ENCODE measurements around the gene MCTS1.

MCTS1 gene

GRCh38 chrX:120612086-120612485 is 8.2 kb downstream of the MCTS1 start:
- no peak overlapping the region for H2BK12ac ChIP-seq (ENCODE audit: low read length in 2 of 2)
- no peak overlapping the region for H3K18ac ChIP-seq (ENCODE audit: low read depth in 1 of 2, low read length in 2 of 2)
- H3K4me2 ChIP-seq (ENCODE audit: low read length, poor library complexity, severe bottlenecking), result no peak overlapping the region
- no peak overlapping the region for H3K9ac ChIP-seq (ENCODE audit: low read length)
- no peaks in the 10 kb centered on the region for H3K4me1 ChIP-seq (ENCODE audit: control insufficient read depth, insufficient read depth, low read depth, low read length)
- no peak overlapping the region for H2BK5ac ChIP-seq (ENCODE audit: low read depth, low read length, poor library complexity, severe bottlenecking)
- no peak overlapping the region for H3K27ac ChIP-seq (ENCODE audit: low read length, poor library complexity, severe bottlenecking)
- H4K91ac ChIP-seq (ENCODE audit: low read length), result no peak overlapping the region
- no peak overlapping the region for H3K23ac ChIP-seq (ENCODE audit: low read length in 2 of 2)
- no peaks in the 10 kb centered on the region for H3K79me1 ChIP-seq (replicated peaks; ENCODE audit: low read length, poor library complexity, severe bottlenecking)
- H3K27me3 ChIP-seq (ENCODE audit: control insufficient read depth in 1 of 2, insufficient read depth in 1 of 2, low read length in 2 of 2), result no peaks in the 10 kb centered on the region
- no peak overlapping the region for H3K4ac ChIP-seq (ENCODE audit: low read depth in 1 of 2, low read length in 2 of 2)
- H2BK15ac ChIP-seq (ENCODE audit: low read depth, poor library complexity, severe bottlenecking), result no peak overlapping the region
- no CpG with 5 or more reads among the region's 1 CpG for WGBS
- no peak overlapping the region for H2AK5ac ChIP-seq (ENCODE audit: low read length, severe bottlenecking)
- H3K9me3 ChIP-seq (ENCODE audit: control insufficient read depth, low read length), result no peaks in the 10 kb centered on the region
- H3K14ac ChIP-seq (ENCODE audit: low read length in 2 of 2), result no peak overlapping the region
- H2AFZ ChIP-seq (ENCODE audit: low read depth, low read length), result no peak overlapping the region
- H4K8ac ChIP-seq (ENCODE audit: low read length), result no peak overlapping the region
- peaks cover 2 to 46% of the 10 kb centered on the region in 2 experiments for H3K36me3 ChIP-seq (ENCODE audit: control insufficient read depth in 1 of 2, insufficient read depth in 2 of 2, low read depth in 1 of 2, low read length in 2 of 2)
- H3K4me3 ChIP-seq (ENCODE audit: insufficient read depth in 1 of 2, low read depth in 1 of 2, low read length in 2 of 2), result no peak overlapping the region
- no peak overlapping the region for H2BK120ac ChIP-seq (ENCODE audit: low read depth, low read length)
- DNase-seq, result no peak

GRCh38 chrX:120614816-120615215 is 10.9 kb downstream of the MCTS1 start:
- H3K4me1 ChIP-seq (ENCODE audit: control insufficient read depth, insufficient read depth, low read depth, low read length), result no peaks in the 10 kb centered on the region
- no peak overlapping the region for H3K14ac ChIP-seq (ENCODE audit: low read length in 2 of 2)
- H3K9me3 ChIP-seq (ENCODE audit: control insufficient read depth, low read length), result no peaks in the 10 kb centered on the region
- H2BK15ac ChIP-seq (ENCODE audit: low read depth, poor library complexity, severe bottlenecking), result no peak overlapping the region
- no peak overlapping the region for H2BK5ac ChIP-seq (ENCODE audit: low read depth, low read length, poor library complexity, severe bottlenecking)
- H2BK120ac ChIP-seq (ENCODE audit: low read depth, low read length), result no peak overlapping the region
- H4K8ac ChIP-seq (ENCODE audit: low read length), result no peak overlapping the region
- no peak overlapping the region for H2AK5ac ChIP-seq (ENCODE audit: low read length, severe bottlenecking)
- H2BK12ac ChIP-seq (ENCODE audit: low read length in 2 of 2), result no peak overlapping the region
- H3K36me3 ChIP-seq (ENCODE audit: control insufficient read depth in 1 of 2, insufficient read depth in 2 of 2, low read depth in 1 of 2, low read length in 2 of 2), result peaks cover 0 to 31% of the 10 kb centered on the region in 2 experiments
- no peak for DNase-seq
- H3K9ac ChIP-seq (ENCODE audit: low read length), result peak overlapping the region; percentile 16
- no peak overlapping the region for H2AFZ ChIP-seq (ENCODE audit: low read depth, low read length)
- no peak overlapping the region for H3K18ac ChIP-seq (ENCODE audit: low read depth in 1 of 2, low read length in 2 of 2)
- H3K4me3 ChIP-seq (ENCODE audit: insufficient read depth in 1 of 2, low read depth in 1 of 2, low read length in 2 of 2), result no peak overlapping the region
- H4K91ac ChIP-seq (ENCODE audit: low read length), result no peak overlapping the region
- H3K27me3 ChIP-seq (ENCODE audit: control insufficient read depth in 1 of 2, insufficient read depth in 1 of 2, low read length in 2 of 2), result no peaks in the 10 kb centered on the region
- no peak overlapping the region for H3K4me2 ChIP-seq (ENCODE audit: low read length, poor library complexity, severe bottlenecking)
- H3K23ac ChIP-seq (ENCODE audit: low read length in 2 of 2), result no peak overlapping the region
- H3K4ac ChIP-seq (ENCODE audit: low read depth in 1 of 2, low read length in 2 of 2), result no peak overlapping the region
- no peak overlapping the region for H3K27ac ChIP-seq (ENCODE audit: low read length, poor library complexity, severe bottlenecking)
- H3K79me1 ChIP-seq (replicated peaks; ENCODE audit: low read length, poor library complexity, severe bottlenecking), result no peaks in the 10 kb centered on the region

- DNase-seq, result no peak
- Histone ChIP-seq H3K4me1 (ENCODE audit: control insufficient read depth, insufficient read depth, low read depth, low read length) (no peaks in the 10 kb centered on the region), H3K23ac (ENCODE audit: low read length in 2 of 2) (no peak overlapping the region), H2BK12ac (ENCODE audit: low read length in 2 of 2) (no peak overlapping the region), H2AK5ac (ENCODE audit: low read length, severe bottlenecking) (no peak overlapping the region), H3K36me3 (ENCODE audit: control insufficient read depth in 1 of 2, insufficient read depth in 2 of 2, low read depth in 1 of 2, low read length in 2 of 2) (peaks cover 0 to 9% of the 10 kb centered on the region in 2 experiments), H2BK5ac (ENCODE audit: low read depth, low read length, poor library complexity, severe bottlenecking) (no peak overlapping the region), H3K9ac (ENCODE audit: low read length) (no peak overlapping the region), H2BK120ac (ENCODE audit: low read depth, low read length) (no peak overlapping the region), H3K4me2 (ENCODE audit: low read length, poor library complexity, severe bottlenecking) (no peak overlapping the region), H3K27ac (ENCODE audit: low read length, poor library complexity, severe bottlenecking) (no peak overlapping the region), H3K27me3 (ENCODE audit: control insufficient read depth in 1 of 2, insufficient read depth in 1 of 2, low read length in 2 of 2) (no peaks in the 10 kb centered on the region), H3K79me1 (replicated peaks; ENCODE audit: low read length, poor library complexity, severe bottlenecking) (no peaks in the 10 kb centered on the region), H3K14ac (ENCODE audit: low read length in 2 of 2) (no peak overlapping the region), H2AFZ (ENCODE audit: low read depth, low read length) (no peak overlapping the region), H2BK15ac (ENCODE audit: low read depth, poor library complexity, severe bottlenecking) (no peak overlapping the region), H4K8ac (ENCODE audit: low read length) (no peak overlapping the region), H3K4me3 (ENCODE audit: insufficient read depth in 1 of 2, low read depth in 1 of 2, low read length in 2 of 2) (no peak overlapping the region), H3K4ac (ENCODE audit: low read depth in 1 of 2, low read length in 2 of 2) (no peak overlapping the region), H3K18ac (ENCODE audit: low read depth in 1 of 2, low read length in 2 of 2) (no peak overlapping the region), H3K9me3 (ENCODE audit: control insufficient read depth, low read length) (no peaks in the 10 kb centered on the region), H4K91ac (ENCODE audit: low read length) (no peak overlapping the region)
- 98% methylated on average over 3 of the region's 5 CpGs for WGBS
Observed at GRCh38 chrX:120617996-120618630, 14.2 kb downstream of the MCTS1 start.

- Histone ChIP-seq H3K79me1 (replicated peaks; ENCODE audit: low read length, poor library complexity, severe bottlenecking) (peaks cover 2% of the 10 kb centered on the region), H4K8ac (ENCODE audit: low read length) (no peak overlapping the region), H3K4ac (ENCODE audit: low read depth in 1 of 2, low read length in 2 of 2) (no peak overlapping the region), H3K4me3 (ENCODE audit: insufficient read depth in 1 of 2, low read depth in 1 of 2, low read length in 2 of 2) (peak overlapping the region in 1 of 2 experiments; percentile 13), H3K27ac (ENCODE audit: low read length, poor library complexity, severe bottlenecking) (no peak overlapping the region), H3K14ac (ENCODE audit: low read length in 2 of 2) (no peak overlapping the region), H3K18ac (ENCODE audit: low read depth in 1 of 2, low read length in 2 of 2) (no peak overlapping the region), H3K23ac (ENCODE audit: low read length in 2 of 2) (no peak overlapping the region), H2BK5ac (ENCODE audit: low read depth, low read length, poor library complexity, severe bottlenecking) (no peak overlapping the region), H2AK5ac (ENCODE audit: low read length, severe bottlenecking) (no peak overlapping the region), H3K4me2 (ENCODE audit: low read length, poor library complexity, severe bottlenecking) (no peak overlapping the region), H3K9me3 (ENCODE audit: control insufficient read depth, low read length) (no peaks in the 10 kb centered on the region), H3K36me3 (ENCODE audit: control insufficient read depth in 1 of 2, insufficient read depth in 2 of 2, low read depth in 1 of 2, low read length in 2 of 2) (peaks cover 0 to 3% of the 10 kb centered on the region in 2 experiments), H2BK12ac (ENCODE audit: low read length in 2 of 2) (no peak overlapping the region), H2BK120ac (ENCODE audit: low read depth, low read length) (no peak overlapping the region), H4K91ac (ENCODE audit: low read length) (no peak overlapping the region), H3K9ac (ENCODE audit: low read length) (peak overlapping the region; percentile 73), H3K27me3 (ENCODE audit: control insufficient read depth in 1 of 2, insufficient read depth in 1 of 2, low read length in 2 of 2) (no peaks in the 10 kb centered on the region), H3K4me1 (ENCODE audit: control insufficient read depth, insufficient read depth, low read depth, low read length) (no peaks in the 10 kb centered on the region), H2BK15ac (ENCODE audit: low read depth, poor library complexity, severe bottlenecking) (no peak overlapping the region), H2AFZ (ENCODE audit: low read depth, low read length) (no peak overlapping the region)
- no peak for DNase-seq
- no CpG with 5 or more reads among the region's 2 CpGs for WGBS
Observed at GRCh38 chrX:120625371-120625770, 21.5 kb downstream of the MCTS1 start.
